Glutamatergic neuron (in vitro differentiated cells): ENCODE data around the gene POLR3GL. TPM values are rescaled to one million over a fixed set of nuclear protein-coding genes. Genes with fewer than 3 reads are reported as not detected.

Experiments
- DNase-seq: peaks from one replicate; pipeline ENCODE4 v3.0.0; 2022
- H3K27ac Mint-ChIP-seq: one replicate; pipeline ENCODE4 v1.8.0; 2020; ENCODE audit warnings: mild to moderate bottlenecking, mixed read lengths, inconsistent platforms; ENCODE audit not compliant: unreplicated experiment
- H3K27me3 Mint-ChIP-seq: one replicate; pipeline ENCODE4 v1.8.0; 2020; ENCODE audit warnings: mild to moderate bottlenecking, moderate library complexity, mixed read lengths, inconsistent platforms; ENCODE audit not compliant: unreplicated experiment
- H3K36me3 Mint-ChIP-seq: one replicate; pipeline ENCODE4 v1.8.0; 2020; ENCODE audit warnings: mild to moderate bottlenecking, mixed read lengths, inconsistent platforms; ENCODE audit not compliant: unreplicated experiment
- H3K4me1 Mint-ChIP-seq: one replicate; pipeline ENCODE4 v1.8.0; 2020; ENCODE audit warnings: mild to moderate bottlenecking, low read depth, mixed read lengths, inconsistent platforms; ENCODE audit not compliant: unreplicated experiment
- H3K4me3 Mint-ChIP-seq: one replicate; pipeline ENCODE4 v1.8.0; 2020; ENCODE audit warnings: mild to moderate bottlenecking, mixed read lengths, inconsistent platforms; ENCODE audit not compliant: unreplicated experiment
- H3K9me3 Mint-ChIP-seq: one replicate; pipeline ENCODE4 v1.8.0; 2020; ENCODE audit warnings: mild to moderate bottlenecking, moderate library complexity, mixed read lengths, inconsistent platforms; ENCODE audit not compliant: unreplicated experiment
- CTCF ChIP-seq: fragments of 200-600 bp; sonication (generic); IDR thresholded peaks from one replicate; pipeline ENCODE4 v1.5.0; 2021; ENCODE audit not compliant: partially characterized antibody, unreplicated experiment
- total RNA-seq: library from RNA; stranded (reverse); fragmentation: NEBNext Ultra II Directional; extraction: Animal tissue kit (Norgen Biotek cat#: 25700); gene quantifications from one replicate; pipeline ENCODE4 v1.2.1, GENCODE V29; 2021; ENCODE audit not compliant: unreplicated experiment

POLR3GL gene
- total RNA-seq, 1 donor from 2014 or later = 13.2 TPM

DNA sequence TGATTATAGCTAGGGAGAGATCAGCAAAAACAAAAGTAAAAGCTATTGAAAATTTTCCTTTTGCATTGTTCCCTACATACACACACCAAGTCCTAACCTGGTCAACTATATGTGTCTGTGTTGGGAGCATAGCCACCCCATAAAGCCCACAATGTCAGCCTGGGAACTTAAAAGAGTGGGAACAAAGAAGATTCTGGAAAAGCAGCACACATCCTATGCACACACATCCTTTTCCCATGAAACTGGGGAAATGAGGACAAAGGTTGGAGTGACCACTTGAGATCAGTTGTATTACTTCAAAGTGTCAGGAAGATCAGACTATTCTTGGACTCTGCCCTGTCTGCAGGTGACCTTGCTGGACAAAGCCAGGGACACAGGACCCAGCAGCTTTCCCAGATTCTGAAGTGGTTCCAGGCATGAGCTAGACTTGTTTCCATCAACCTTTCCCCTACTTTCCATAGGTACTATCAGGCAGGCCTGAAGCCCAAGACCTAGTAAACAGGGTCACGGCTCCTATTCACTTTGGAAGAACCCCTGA, 16.0 kb downstream of the POLR3GL start:
- H3K4me1 Mint-ChIP-seq = peaks cover 16% of the 10 kb centered on the region
- DNase-seq = no peak

GRCh38 chr1:145982010-145982723, 17.7 kb downstream of the POLR3GL start:
- TF ChIP-seq CTCF = no peak
- H3K27me3 Mint-ChIP-seq = no peaks in the 10 kb centered on the region
- no peaks in the 10 kb centered on the region for H3K36me3 Mint-ChIP-seq
- no peak overlapping the region for H3K4me3 Mint-ChIP-seq
- DNase-seq = no peak
- H3K4me1 Mint-ChIP-seq = peaks cover 22% of the 10 kb centered on the region
- H3K27ac Mint-ChIP-seq = no peak overlapping the region
- peaks cover 2% of the 10 kb centered on the region for H3K9me3 Mint-ChIP-seq

More for the DNA sequence above, 16.0 kb downstream of the POLR3GL start:
- H3K9me3 Mint-ChIP-seq = peaks cover 2% of the 10 kb centered on the region
- no peaks in the 10 kb centered on the region for H3K36me3 Mint-ChIP-seq
- TF ChIP-seq CTCF = no peak
- no peak overlapping the region for H3K27ac Mint-ChIP-seq
- H3K27me3 Mint-ChIP-seq = no peaks in the 10 kb centered on the region
- H3K4me3 Mint-ChIP-seq = no peak overlapping the region

- Mint-ChIP-seq H3K9me3 (peaks cover 2% of the 10 kb centered on the region), H3K27ac (no peak overlapping the region), H3K27me3 (no peaks in the 10 kb centered on the region), H3K36me3 (no peaks in the 10 kb centered on the region), H3K4me1 (peaks cover 12% of the 10 kb centered on the region), H3K4me3 (no peak overlapping the region)
- no peak for TF ChIP-seq CTCF
- no peak for DNase-seq
Observed at GRCh38 chr1:145983206-145983675, 18.8 kb downstream of the POLR3GL start.

DNA sequence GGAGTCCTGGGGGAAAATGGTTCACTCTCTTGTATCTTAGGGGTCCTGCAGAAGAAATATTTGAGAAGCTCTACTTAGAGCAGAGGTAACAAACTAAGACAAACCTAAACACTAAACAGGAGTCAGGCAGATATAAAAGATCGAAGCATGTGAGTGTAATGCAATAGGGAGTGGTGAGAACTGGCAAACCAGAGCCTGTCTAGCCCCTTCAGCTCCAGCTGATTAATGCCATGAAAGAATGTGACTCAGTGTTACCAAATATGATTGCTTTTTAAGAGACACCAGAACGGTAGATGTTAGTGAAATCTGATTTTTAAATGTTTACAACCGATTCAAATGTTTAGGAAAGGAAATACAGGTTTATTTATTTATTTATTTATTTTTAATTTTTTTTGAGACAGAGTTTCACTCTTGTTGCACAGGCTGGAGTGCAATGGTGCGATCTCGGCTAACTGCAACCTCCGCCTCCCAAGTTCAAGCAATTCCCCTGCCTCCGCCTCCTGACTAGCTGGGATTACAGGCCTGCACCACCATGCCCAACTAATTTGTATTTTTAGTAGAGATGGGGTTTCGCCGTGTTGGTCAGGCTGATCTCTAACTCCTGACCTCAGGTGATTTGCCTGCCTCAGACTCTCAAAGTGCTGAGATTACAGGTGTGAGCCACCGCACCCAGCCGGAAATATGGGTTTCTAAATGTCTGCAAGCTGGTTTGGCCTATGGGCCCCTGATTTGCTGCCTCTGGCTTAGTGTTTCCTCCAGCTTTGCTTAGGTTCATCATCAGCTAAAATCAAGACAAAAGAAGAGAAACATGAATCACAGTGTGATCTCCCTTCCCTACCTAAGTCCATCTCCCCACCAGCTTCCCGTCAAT, 19.7 kb downstream of the POLR3GL start:
- Mint-ChIP-seq H3K9me3 (peaks cover 2% of the 10 kb centered on the region), H3K4me3 (no peak overlapping the region), H3K4me1 (peaks cover 12% of the 10 kb centered on the region), H3K36me3 (no peaks in the 10 kb centered on the region), H3K27ac (no peak overlapping the region), H3K27me3 (no peaks in the 10 kb centered on the region)
- no peak for DNase-seq
- TF ChIP-seq CTCF = no peak
